ENCODE results near the gene HMGB4.

The HMGB4 gene

GRCh38 chr1:33876970-33877650 is 13.2 kb downstream of the HMGB4 start:
- Histone ChIP-seq H3F3A (ENCODE audit: insufficient read depth, low read length) (no peaks in the 10 kb centered on the region), H3K27me3 (replicated peaks; ENCODE audit: insufficient read depth, low read length) (peaks cover 61% of the 10 kb centered on the region), H3K36me3 (replicated peaks; ENCODE audit: insufficient read depth, low read length) (no peaks in the 10 kb centered on the region), H3K79me2 (ENCODE audit: low read length) (no peaks in the 10 kb centered on the region), H3K9me2 (replicated peaks; ENCODE audit: insufficient read depth, low read length) (no peaks in the 10 kb centered on the region), H3K4me1 (ENCODE audit: low read length) (no peaks in the 10 kb centered on the region), H3K27ac (ENCODE audit: low read length) (no peak overlapping the region), H3K9me3 (replicated peaks; ENCODE audit: insufficient read depth, low read length) (no peaks in the 10 kb centered on the region), H2AFZ (ENCODE audit: low read length) (no peak overlapping the region), H3K9ac (ENCODE audit: low read length) (no peak overlapping the region), H3K4me3 (ENCODE audit: low read length) (no peak overlapping the region), H4K20me1 (ENCODE audit: insufficient read depth, low read length) (no peaks in the 10 kb centered on the region), H3K4me2 (ENCODE audit: low read depth, low read length) (no peak overlapping the region)
- TF ChIP-seq EZH2phosphoT487 (IDR thresholded peaks at IDR 0.05; ENCODE audit: low read length) (no peak), CTCF (IDR thresholded peaks at IDR 0.05; ENCODE audit: low read length) (no peak), EZH2 (optimal IDR thresholded peaks at IDR 0.05; ENCODE audit: low read depth, low read length) (no peak)
- DNase-seq: no peak

GRCh38 chr1:33878392-33878791 is 14.5 kb downstream of the HMGB4 start:
- no peaks in the 10 kb centered on the region for H3K9me2 ChIP-seq (replicated peaks; ENCODE audit: insufficient read depth, low read length)
- no peaks in the 10 kb centered on the region for H3K79me2 ChIP-seq (ENCODE audit: low read length)
- no peak overlapping the region for H3K4me2 ChIP-seq (ENCODE audit: low read depth, low read length)
- H3K27ac ChIP-seq (ENCODE audit: low read length): no peak overlapping the region
- peaks cover 60% of the 10 kb centered on the region for H3K27me3 ChIP-seq (replicated peaks; ENCODE audit: insufficient read depth, low read length)
- H3K9ac ChIP-seq (ENCODE audit: low read length): no peak overlapping the region
- H3K4me3 ChIP-seq (ENCODE audit: low read length): no peak overlapping the region
- H2AFZ ChIP-seq (ENCODE audit: low read length): no peak overlapping the region
- H3K36me3 ChIP-seq (replicated peaks; ENCODE audit: insufficient read depth, low read length): no peaks in the 10 kb centered on the region
- no peaks in the 10 kb centered on the region for H3F3A ChIP-seq (ENCODE audit: insufficient read depth, low read length)
- H3K9me3 ChIP-seq (replicated peaks; ENCODE audit: insufficient read depth, low read length): no peaks in the 10 kb centered on the region
- H4K20me1 ChIP-seq (ENCODE audit: insufficient read depth, low read length): no peaks in the 10 kb centered on the region
- no peak for DNase-seq
- TF ChIP-seq EZH2phosphoT487 (IDR thresholded peaks at IDR 0.05; ENCODE audit: low read length) (no peak), CTCF (IDR thresholded peaks at IDR 0.05; ENCODE audit: low read length) (no peak), EZH2 (optimal IDR thresholded peaks at IDR 0.05; ENCODE audit: low read depth, low read length) (no peak)
- H3K4me1 ChIP-seq (ENCODE audit: low read length): no peaks in the 10 kb centered on the region

- TF ChIP-seq EZH2 (optimal IDR thresholded peaks at IDR 0.05; ENCODE audit: low read depth, low read length) (no peak), CTCF (IDR thresholded peaks at IDR 0.05; ENCODE audit: low read length) (no peak), EZH2phosphoT487 (IDR thresholded peaks at IDR 0.05; ENCODE audit: low read length) (no peak)
- Histone ChIP-seq H3K27me3 (replicated peaks; ENCODE audit: insufficient read depth, low read length) (peaks cover 43% of the 10 kb centered on the region), H3K36me3 (replicated peaks; ENCODE audit: insufficient read depth, low read length) (no peaks in the 10 kb centered on the region)
Measured at GRCh38 chr1:33880305-33880704, 16.4 kb downstream of the HMGB4 start.

More at GRCh38 chr1:33880305-33880704, 16.4 kb downstream of the HMGB4 start:
- no peak overlapping the region for H3K27ac ChIP-seq (ENCODE audit: low read length)
- H3F3A ChIP-seq (ENCODE audit: insufficient read depth, low read length): no peaks in the 10 kb centered on the region
- no peaks in the 10 kb centered on the region for H3K9me2 ChIP-seq (replicated peaks; ENCODE audit: insufficient read depth, low read length)
- no peaks in the 10 kb centered on the region for H3K9me3 ChIP-seq (replicated peaks; ENCODE audit: insufficient read depth, low read length)
- H3K4me1 ChIP-seq (ENCODE audit: low read length): no peaks in the 10 kb centered on the region
- no peaks in the 10 kb centered on the region for H4K20me1 ChIP-seq (ENCODE audit: insufficient read depth, low read length)
- no peak overlapping the region for H3K4me3 ChIP-seq (ENCODE audit: low read length)
- H3K9ac ChIP-seq (ENCODE audit: low read length): no peak overlapping the region
- no peak overlapping the region for H2AFZ ChIP-seq (ENCODE audit: low read length)
- DNase-seq: no peak
- no peak overlapping the region for H3K4me2 ChIP-seq (ENCODE audit: low read depth, low read length)
- H3K79me2 ChIP-seq (ENCODE audit: low read length): no peaks in the 10 kb centered on the region
